ENCODE data around the gene SIL1. TPM values are rescaled to one million over a fixed set of nuclear protein-coding genes. Genes with fewer than 3 reads are reported as not detected.

SIL1 gene
- total and polyA plus RNA-seq, 9 of the 15 experiments (the other 6 are each of a cell fraction or from before 2014, with no cell fraction given) = 1.3 to 30.5 (median 18.1) TPM

GRCh38 chr5:138974227-138975063, 223.7 kb downstream of the SIL1 start (continued):
- TF ChIP-seq CBX3 (IDR thresholded peaks at IDR 0.05; ENCODE audit: borderline replicate concordance in 1 of 2, low read length in 2 of 2) (peak in 1 of 2 experiments; percentile 56; a peak in 1 of 3 replicates), ZNF584 (CRISPR knock-in tag; IDR thresholded peaks at IDR 0.05; ENCODE audit: low read depth) (peak; percentile 7; the same call in 1 of the 2 replicates), ZNF57 (CRISPR knock-in tag; IDR thresholded peaks at IDR 0.05) (no peak), BACH1 (tag; IDR thresholded peaks at IDR 0.05) (no peak; the same call in 1 of the 2 replicates), CUX1 (CRISPR knock-in tag; IDR thresholded peaks at IDR 0.05) (0 out of 2 replicates have a peak, but pooled peaks have one; percentile 40), KLF6 (CRISPR knock-in tag; IDR thresholded peaks at IDR 0.05; ENCODE audit: borderline replicate concordance) (peak; percentile 5; the same call in 1 of the 2 replicates), SMARCA4 (IDR thresholded peaks at IDR 0.05) (peak; percentile 39; the same call in 1 of the 2 replicates), KDM4B (IDR thresholded peaks at IDR 0.05; ENCODE audit: borderline replicate concordance in 2 of 2, low read depth in 1 of 2) (peak in 1 of 2 experiments; percentile 88; a peak in 1 of 4 replicates), EP300 (IDR thresholded peaks at IDR 0.05; ENCODE audit: low read length) (peak; percentile 83), CHD2 (IDR thresholded peaks at IDR 0.05; ENCODE audit: low read depth, low read length) (0 out of 2 replicates have a peak, but pooled peaks have one; percentile 24), FOXA1 (IDR thresholded peaks at IDR 0.05; ENCODE audit: borderline replicate concordance) (no peak), ZNF445 (CRISPR knock-in tag; IDR thresholded peaks at IDR 0.05; ENCODE audit: low read depth) (no peak), MED1 (CRISPR knock-in tag; IDR thresholded peaks at IDR 0.05; ENCODE audit: borderline replicate concordance) (no peak), ZBTB1 (CRISPR knock-in tag; IDR thresholded peaks at IDR 0.05; ENCODE audit: borderline replicate concordance, low read depth) (no peak), ATF3 (IDR thresholded peaks at IDR 0.05) (peak; percentile 45; the same call in 1 of the 2 replicates), ATF3 (CRISPR knock-in tag; conservative IDR thresholded peaks at IDR 0.05) (no peak), MCM5 (IDR thresholded peaks at IDR 0.05; ENCODE audit: low read depth) (no peak), HDAC2 (IDR thresholded peaks at IDR 0.05) (no peak), CXXC5 (CRISPR knock-in tag; IDR thresholded peaks at IDR 0.05) (peak; percentile 42), FOXJ2 (tag; IDR thresholded peaks at IDR 0.05) (0 out of 2 replicates have a peak, but pooled peaks have one; percentile 7), ZNF583 (CRISPR knock-in tag; IDR thresholded peaks at IDR 0.05) (no peak), CBX5 (IDR thresholded peaks at IDR 0.05; ENCODE audit: borderline replicate concordance, low read depth) (0 out of 2 replicates have a peak, but pooled peaks have one; percentile 49), ZNF589 (CRISPR knock-in tag; IDR thresholded peaks at IDR 0.05; ENCODE audit: low read depth) (peak; percentile 69)
